Measurements from ENCODE around the gene SPCS3. TPM values are rescaled to one million over a fixed set of nuclear protein-coding genes. Genes with fewer than 3 reads are reported as not detected.
A peak's percentile ranks its signal among the peaks of the same experiment; 100 is the strongest.
"Not testable (repeated sequence)": the region's sequence is repeated elsewhere in the genome, so short reads cannot be mapped to it uniquely, and the experiment has no call there.

SPCS3 gene
- total RNA-seq (2012; rRNA removed) = 123 and 128 TPM in 2 replicates

DNA sequence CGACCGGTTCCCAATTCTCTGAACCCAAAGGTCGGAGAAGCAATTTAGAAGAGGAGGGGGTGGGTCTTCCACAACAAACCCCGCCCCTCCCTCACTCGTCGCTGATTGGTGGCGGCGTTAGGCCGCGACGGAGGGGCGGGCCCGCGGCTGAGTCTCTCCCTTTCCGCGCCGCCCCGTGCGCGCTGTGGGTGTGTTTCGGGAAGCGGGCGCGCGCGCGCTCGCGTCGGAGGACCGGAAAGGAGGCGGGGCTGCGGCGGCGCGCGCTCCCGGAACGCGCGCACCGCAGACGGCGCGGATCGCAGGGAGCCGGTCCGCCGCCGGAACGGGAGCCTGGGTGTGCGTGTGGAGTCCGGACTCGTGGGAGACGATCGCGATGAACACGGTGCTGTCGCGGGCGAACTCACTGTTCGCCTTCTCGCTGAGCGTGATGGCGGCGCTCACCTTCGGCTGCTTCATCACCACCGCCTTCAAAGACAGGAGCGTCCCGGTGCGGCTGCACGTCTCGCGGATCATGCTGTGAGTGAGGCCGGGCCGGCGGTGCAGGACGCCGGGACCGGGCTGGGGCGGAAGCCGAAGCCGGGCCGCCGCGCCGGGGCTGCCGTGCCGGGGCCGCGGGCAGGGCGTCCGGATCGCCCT lies at the start of gene SPCS3:
Gene SPCS3, plus strand, starts transcription at position 263 of the 636 bp plus-strand sequence. Its CDS starts 111 bp downstream, at position 374.
- no peaks in the 10 kb centered on the region for H3K9me3 ChIP-seq (replicated peaks; ENCODE audit: low read length)
- H3K27me3 ChIP-seq (ENCODE audit: control insufficient read depth, insufficient read depth, low read length) = no peaks in the 10 kb centered on the region
- H3K4me2 ChIP-seq (ENCODE audit: low read length) = peak within 1 kb of the TSS; percentile 95
- no peaks in the 10 kb centered on the region for H3K36me3 ChIP-seq (ENCODE audit: insufficient read depth, low read length)
- H3K4me3 ChIP-seq (ENCODE audit: low read length) = peak within 1 kb of the TSS; percentile 99
- peaks cover 24% of the 10 kb centered on the region for H3K4me1 ChIP-seq (ENCODE audit: control insufficient read depth, insufficient read depth, low read length)
- H3K9ac ChIP-seq (ENCODE audit: low read depth, low read length) = peak within 1 kb of the TSS; percentile 99

DNA sequence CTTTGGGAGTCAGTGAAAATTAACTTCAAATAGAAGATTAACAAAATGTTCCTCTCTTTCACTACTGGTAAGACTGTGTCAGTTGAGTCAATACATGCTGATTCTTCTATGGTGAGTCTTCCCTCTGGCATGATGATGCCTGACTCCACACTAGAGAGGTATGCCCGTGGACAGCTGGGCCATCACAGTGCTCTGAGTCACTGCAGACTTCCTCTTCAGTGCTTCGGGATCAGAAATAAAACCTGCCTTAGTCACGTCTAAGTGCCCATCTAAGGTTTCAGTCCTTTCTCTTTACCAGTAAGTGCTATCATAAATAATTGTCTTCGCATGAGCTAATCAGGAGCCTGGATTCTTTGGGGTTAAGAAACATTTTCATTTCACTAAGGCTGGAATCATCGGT lies 49.1 kb upstream of the SPCS3 start:
- H3K4me1 ChIP-seq (ENCODE audit: control insufficient read depth, insufficient read depth, low read length) = peaks cover 58% of the 10 kb centered on the region
- no peaks in the 10 kb centered on the region for H3K9me3 ChIP-seq (replicated peaks; ENCODE audit: low read length)
- no peaks in the 10 kb centered on the region for H3K27me3 ChIP-seq (ENCODE audit: control insufficient read depth, insufficient read depth, low read length)
- peaks cover 13% of the 10 kb centered on the region for H3K36me3 ChIP-seq (ENCODE audit: insufficient read depth, low read length)
- peak overlapping the region; percentile 76 for H3K9ac ChIP-seq (ENCODE audit: low read depth, low read length)
- H3K4me3 ChIP-seq (ENCODE audit: low read length) = peak overlapping the region; percentile 51
- peak overlapping the region; percentile 68 for H3K4me2 ChIP-seq (ENCODE audit: low read length)

DNA sequence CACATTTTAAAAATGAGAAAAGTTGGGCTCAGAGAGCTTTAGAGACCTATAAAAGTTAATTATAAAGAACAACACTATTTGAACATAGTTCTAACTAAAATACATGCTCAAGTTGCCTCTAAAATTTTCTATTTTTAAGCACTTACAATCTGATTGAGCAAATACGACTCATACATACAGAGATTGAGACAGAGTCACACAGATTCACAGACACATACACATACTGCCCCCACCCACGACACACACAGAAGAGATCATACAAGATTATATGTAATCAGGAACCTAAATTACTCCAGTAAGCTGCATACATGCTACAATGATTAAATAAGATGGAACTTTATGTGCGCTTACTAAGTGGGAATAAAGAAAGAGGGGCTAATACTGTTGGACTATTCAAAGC lies 48.0 kb upstream of the SPCS3 start:
- Histone ChIP-seq H3K4me3 (ENCODE audit: low read length) (peak overlapping the region; percentile 51), H3K36me3 (ENCODE audit: insufficient read depth, low read length) (peaks cover 8% of the 10 kb centered on the region), H3K27me3 (ENCODE audit: control insufficient read depth, insufficient read depth, low read length) (no peaks in the 10 kb centered on the region), H3K9me3 (replicated peaks; ENCODE audit: low read length) (no peaks in the 10 kb centered on the region), H3K4me2 (ENCODE audit: low read length) (peak overlapping the region; percentile 68), H3K9ac (ENCODE audit: low read depth, low read length) (peak overlapping the region; percentile 76), H3K4me1 (ENCODE audit: control insufficient read depth, insufficient read depth, low read length) (peaks cover 56% of the 10 kb centered on the region)

DNA sequence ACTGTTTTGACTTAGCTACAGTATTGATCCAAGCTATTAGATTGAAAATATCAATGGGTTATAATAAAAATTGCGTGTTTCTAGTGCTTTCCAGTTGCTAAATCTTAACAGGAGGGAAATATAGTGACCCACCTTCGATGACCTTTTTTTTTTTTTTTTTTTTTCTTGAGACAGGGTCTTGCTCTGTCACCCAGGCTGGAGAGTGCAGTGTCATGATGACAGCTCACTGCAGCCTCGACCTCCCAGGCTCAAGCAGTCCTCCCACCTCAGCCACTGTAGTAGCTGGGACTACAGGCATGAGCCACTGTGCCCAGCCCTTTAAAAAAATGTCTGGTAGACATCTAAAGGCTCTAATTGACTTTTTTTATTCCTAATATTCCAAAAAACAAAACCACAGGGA lies 47.0 kb upstream of the SPCS3 start:
- Histone ChIP-seq H3K27me3 (ENCODE audit: control insufficient read depth, insufficient read depth, low read length) (no peaks in the 10 kb centered on the region), H3K4me2 (ENCODE audit: low read length) (no peak overlapping the region), H3K9ac (ENCODE audit: low read depth, low read length) (no peak overlapping the region), H3K36me3 (ENCODE audit: insufficient read depth, low read length) (no peaks in the 10 kb centered on the region), H3K4me1 (ENCODE audit: control insufficient read depth, insufficient read depth, low read length) (peaks cover 60% of the 10 kb centered on the region), H3K9me3 (replicated peaks; ENCODE audit: low read length) (no peaks in the 10 kb centered on the region), H3K4me3 (ENCODE audit: low read length) (no peak overlapping the region)

DNA sequence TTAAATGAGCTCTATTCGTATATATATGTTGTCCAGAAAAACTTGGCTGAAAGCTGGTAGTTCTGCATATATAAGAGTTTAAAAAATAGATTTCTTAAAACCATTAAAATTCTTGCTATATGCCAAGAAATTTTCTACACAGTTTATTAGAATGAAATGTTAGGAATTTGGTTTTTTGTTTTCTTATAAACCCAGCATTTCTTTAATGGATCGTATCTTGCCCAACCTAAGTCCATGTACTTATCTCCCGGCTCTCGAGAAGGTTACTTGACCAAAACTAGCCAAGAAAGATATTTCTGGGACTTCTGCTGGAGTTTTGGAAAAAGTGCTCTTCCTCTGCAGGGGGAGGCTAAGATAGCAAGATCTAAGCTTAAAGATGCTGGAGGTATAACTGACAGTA lies 46.0 kb upstream of the SPCS3 start:
- Histone ChIP-seq H3K9ac (ENCODE audit: low read depth, low read length) (peak overlapping the region; percentile 59), H3K4me2 (ENCODE audit: low read length) (peak overlapping the region; percentile 17), H3K4me1 (ENCODE audit: control insufficient read depth, insufficient read depth, low read length) (peaks cover 60% of the 10 kb centered on the region), H3K9me3 (replicated peaks; ENCODE audit: low read length) (no peaks in the 10 kb centered on the region), H3K36me3 (ENCODE audit: insufficient read depth, low read length) (no peaks in the 10 kb centered on the region), H3K4me3 (ENCODE audit: low read length) (no peak overlapping the region), H3K27me3 (ENCODE audit: control insufficient read depth, insufficient read depth, low read length) (no peaks in the 10 kb centered on the region)

DNA sequence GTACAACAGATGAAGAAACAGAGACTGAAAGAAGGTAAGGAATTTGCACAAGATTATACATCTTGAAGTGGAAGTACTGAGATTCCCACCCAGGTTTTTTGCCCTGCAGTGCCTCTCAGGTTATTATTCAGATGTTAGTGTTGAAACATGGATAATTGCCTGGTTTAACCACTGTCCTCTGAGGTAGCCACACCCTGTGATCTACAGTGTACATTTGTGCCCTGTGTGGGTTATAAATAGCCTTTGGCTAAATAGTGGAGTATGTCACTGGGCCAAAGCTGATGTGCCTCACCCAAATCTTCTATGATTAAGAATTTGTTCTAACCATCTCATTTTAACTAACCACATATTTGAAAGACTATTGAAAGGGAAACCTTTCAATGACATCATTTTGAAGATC lies 45.3 kb upstream of the SPCS3 start:
- Histone ChIP-seq H3K27me3 (ENCODE audit: control insufficient read depth, insufficient read depth, low read length) (no peaks in the 10 kb centered on the region), H3K4me1 (ENCODE audit: control insufficient read depth, insufficient read depth, low read length) (peaks cover 56% of the 10 kb centered on the region), H3K4me3 (ENCODE audit: low read length) (no peak overlapping the region), H3K9ac (ENCODE audit: low read depth, low read length) (peak overlapping the region; percentile 59), H3K9me3 (replicated peaks; ENCODE audit: low read length) (no peaks in the 10 kb centered on the region), H3K4me2 (ENCODE audit: low read length) (peak overlapping the region; percentile 27), H3K36me3 (ENCODE audit: insufficient read depth, low read length) (no peaks in the 10 kb centered on the region)

DNA sequence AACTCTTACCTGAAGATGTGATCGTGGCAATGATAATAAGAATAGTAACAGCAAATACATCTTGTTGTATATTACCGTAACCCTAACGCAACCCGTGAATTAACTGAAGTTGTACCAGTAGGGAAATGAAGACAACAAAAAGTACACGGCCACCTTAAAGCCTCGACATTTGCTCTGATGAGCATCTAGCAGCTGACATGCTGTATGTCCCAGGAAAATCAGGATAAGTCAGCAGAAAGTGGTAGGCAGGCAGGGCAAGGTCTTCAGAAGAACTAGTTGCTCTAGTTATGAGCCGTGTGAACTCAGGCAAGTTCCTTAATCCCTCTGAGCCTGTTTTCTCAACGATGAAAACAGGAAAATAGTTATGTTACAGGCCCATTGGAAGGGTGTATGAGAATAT lies 43.1 kb upstream of the SPCS3 start:
- Histone ChIP-seq H3K4me2 (ENCODE audit: low read length) (no peak overlapping the region), H3K27me3 (ENCODE audit: control insufficient read depth, insufficient read depth, low read length) (no peaks in the 10 kb centered on the region), H3K36me3 (ENCODE audit: insufficient read depth, low read length) (no peaks in the 10 kb centered on the region), H3K4me1 (ENCODE audit: control insufficient read depth, insufficient read depth, low read length) (peaks cover 38% of the 10 kb centered on the region), H3K9ac (ENCODE audit: low read depth, low read length) (no peak overlapping the region), H3K4me3 (ENCODE audit: low read length) (no peak overlapping the region), H3K9me3 (replicated peaks; ENCODE audit: low read length) (no peaks in the 10 kb centered on the region)

DNA sequence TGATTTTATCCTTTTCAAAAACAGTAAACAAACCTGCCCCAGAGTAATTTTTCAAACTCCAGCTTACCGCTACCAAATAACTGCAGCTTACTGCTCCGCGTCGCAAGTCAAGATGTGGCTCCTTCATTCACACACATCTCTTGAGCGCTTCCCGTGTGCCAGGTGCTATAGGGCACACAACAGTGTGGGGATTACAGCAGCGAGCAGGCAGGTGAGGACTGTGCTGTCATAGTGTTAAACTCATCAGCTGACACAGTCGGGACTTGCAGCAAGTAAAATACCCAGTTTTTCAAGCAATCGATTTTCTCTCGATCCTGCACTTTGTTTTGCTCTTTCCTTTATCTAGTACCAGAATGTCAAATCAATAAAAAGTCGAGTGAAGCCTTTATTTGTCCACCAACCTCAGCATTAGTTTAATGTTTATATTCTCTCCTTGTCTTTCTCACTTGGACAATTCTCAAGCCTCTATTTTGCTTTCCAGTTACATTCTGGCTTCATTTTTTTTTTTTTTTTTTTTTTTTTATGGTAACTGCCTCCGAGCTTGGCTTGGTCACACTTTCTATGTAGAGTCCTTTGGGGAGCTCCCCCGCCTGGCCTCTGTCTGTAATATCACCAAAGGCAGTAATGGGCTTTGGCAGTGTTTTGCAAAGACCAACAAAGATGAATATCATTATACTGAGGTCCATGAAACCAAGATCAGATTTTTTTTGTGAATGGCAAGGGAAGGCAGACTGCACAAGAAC lies 42.4 kb upstream of the SPCS3 start:
- H3K4me3 ChIP-seq (ENCODE audit: low read length) = peak overlapping the region; percentile 19
- peaks cover 32% of the 10 kb centered on the region for H3K4me1 ChIP-seq (ENCODE audit: control insufficient read depth, insufficient read depth, low read length)
- no peaks in the 10 kb centered on the region for H3K27me3 ChIP-seq (ENCODE audit: control insufficient read depth, insufficient read depth, low read length)
- H3K36me3 ChIP-seq (ENCODE audit: insufficient read depth, low read length) = no peaks in the 10 kb centered on the region
- H3K9me3 ChIP-seq (replicated peaks; ENCODE audit: low read length) = no peaks in the 10 kb centered on the region
- peak overlapping the region; percentile 5 for H3K9ac ChIP-seq (ENCODE audit: low read depth, low read length)
- H3K4me2 ChIP-seq (ENCODE audit: low read length) = peak overlapping the region; percentile 39

DNA sequence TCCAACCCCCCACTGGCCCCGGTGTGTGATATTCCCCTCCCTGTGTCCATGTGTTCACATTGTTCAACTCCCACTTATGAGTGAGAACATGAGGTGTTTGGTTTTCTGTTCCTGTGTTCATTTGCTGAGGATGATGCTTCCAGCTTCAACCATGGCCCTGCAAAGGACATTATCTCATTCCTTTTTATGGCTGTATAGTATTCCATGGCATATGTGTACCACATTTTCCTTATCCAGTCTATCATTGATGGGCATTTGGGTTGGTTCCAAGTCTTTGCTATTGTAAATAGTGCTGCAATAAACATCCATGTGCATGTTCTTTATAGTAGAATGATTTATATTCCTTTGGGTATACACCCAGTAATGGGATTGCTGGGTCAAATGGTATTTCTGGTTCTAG lies 40.2 kb upstream of the SPCS3 start:
- not testable (repeated sequence) for H3K36me3 ChIP-seq (ENCODE audit: insufficient read depth, low read length); H3K9ac ChIP-seq (ENCODE audit: low read depth, low read length); H3K4me3 ChIP-seq (ENCODE audit: low read length); H3K4me2 ChIP-seq (ENCODE audit: low read length); H3K9me3 ChIP-seq (replicated peaks; ENCODE audit: low read length); H3K27me3 ChIP-seq (ENCODE audit: control insufficient read depth, insufficient read depth, low read length)
- peaks cover 11% of the 10 kb centered on the region for H3K4me1 ChIP-seq (ENCODE audit: control insufficient read depth, insufficient read depth, low read length)

DNA sequence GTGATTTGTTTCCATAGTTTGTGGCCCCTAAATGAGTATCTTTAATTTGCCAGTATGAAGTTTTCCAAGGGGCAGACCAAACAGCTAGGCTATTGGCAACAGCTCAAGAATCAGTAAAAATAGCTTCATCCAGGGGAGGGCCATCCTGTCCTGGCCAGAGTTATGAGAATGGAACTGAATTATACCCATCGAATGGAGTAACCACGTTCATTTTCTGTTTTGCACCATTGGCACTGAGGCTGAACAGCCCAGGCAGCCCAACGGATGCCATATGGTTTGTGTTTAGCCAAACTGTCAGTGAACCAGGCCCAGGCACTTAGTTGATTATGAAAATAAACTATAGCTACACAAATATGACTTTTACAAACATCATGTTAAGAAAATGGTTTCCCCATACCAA lies 33.0 kb upstream of the SPCS3 start:
- Histone ChIP-seq H3K27me3 (ENCODE audit: control insufficient read depth, insufficient read depth, low read length) (no peaks in the 10 kb centered on the region), H3K4me1 (ENCODE audit: control insufficient read depth, insufficient read depth, low read length) (no peaks in the 10 kb centered on the region), H3K9ac (ENCODE audit: low read depth, low read length) (no peak overlapping the region), H3K4me2 (ENCODE audit: low read length) (no peak overlapping the region), H3K4me3 (ENCODE audit: low read length) (no peak overlapping the region), H3K9me3 (replicated peaks; ENCODE audit: low read length) (no peaks in the 10 kb centered on the region), H3K36me3 (ENCODE audit: insufficient read depth, low read length) (no peaks in the 10 kb centered on the region)

DNA sequence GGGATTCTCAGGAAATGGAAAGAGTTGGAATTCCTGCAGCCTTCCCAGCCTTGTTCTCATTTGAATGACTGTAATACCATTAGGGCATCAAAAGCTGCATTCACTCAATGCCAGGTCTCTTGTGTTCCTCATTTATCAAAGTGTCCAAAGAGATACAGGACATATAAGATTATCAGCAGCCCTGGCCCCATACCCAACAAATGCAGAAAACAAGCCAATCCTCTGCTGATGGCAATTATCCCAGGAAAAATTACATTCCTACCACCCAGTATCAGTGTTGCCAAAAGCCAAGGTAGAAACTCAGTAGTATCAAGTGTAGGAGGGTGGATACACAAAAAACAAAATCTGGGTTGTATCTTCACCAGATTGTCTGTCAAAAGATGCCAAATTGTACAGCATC lies 32.2 kb upstream of the SPCS3 start:
- Histone ChIP-seq H3K4me3 (ENCODE audit: low read length) (no peak overlapping the region), H3K4me2 (ENCODE audit: low read length) (no peak overlapping the region), H3K27me3 (ENCODE audit: control insufficient read depth, insufficient read depth, low read length) (no peaks in the 10 kb centered on the region), H3K9ac (ENCODE audit: low read depth, low read length) (no peak overlapping the region), H3K4me1 (ENCODE audit: control insufficient read depth, insufficient read depth, low read length) (no peaks in the 10 kb centered on the region), H3K9me3 (replicated peaks; ENCODE audit: low read length) (no peaks in the 10 kb centered on the region), H3K36me3 (ENCODE audit: insufficient read depth, low read length) (no peaks in the 10 kb centered on the region)

DNA sequence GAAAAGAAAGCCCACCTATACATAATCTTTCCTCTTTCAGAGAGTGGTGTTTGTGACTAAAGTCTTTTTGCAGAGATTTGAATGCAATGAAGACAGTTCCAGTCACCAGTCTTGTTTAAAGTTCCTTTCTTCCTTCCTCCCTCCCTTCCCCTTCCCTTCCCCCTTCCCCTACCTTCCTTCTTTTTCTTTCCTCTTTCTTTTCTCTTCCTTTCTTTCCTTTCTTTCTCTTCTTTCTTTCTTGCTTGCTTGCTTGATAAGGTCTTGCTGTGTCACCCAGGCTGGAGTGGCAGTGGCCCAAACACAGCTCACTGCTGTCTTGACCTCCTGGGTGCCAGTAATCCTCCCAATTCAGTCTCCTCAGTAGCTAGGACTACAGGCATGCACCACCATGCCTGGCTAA lies 31.7 kb upstream of the SPCS3 start:
- H3K9me3 ChIP-seq (replicated peaks; ENCODE audit: low read length) = no peaks in the 10 kb centered on the region
- H3K4me3 ChIP-seq (ENCODE audit: low read length) = no peak overlapping the region
- no peaks in the 10 kb centered on the region for H3K4me1 ChIP-seq (ENCODE audit: control insufficient read depth, insufficient read depth, low read length)

More for the DNA sequence above, 31.7 kb upstream of the SPCS3 start:
- Histone ChIP-seq H3K4me2 (ENCODE audit: low read length) (no peak overlapping the region), H3K27me3 (ENCODE audit: control insufficient read depth, insufficient read depth, low read length) (no peaks in the 10 kb centered on the region), H3K36me3 (ENCODE audit: insufficient read depth, low read length) (no peaks in the 10 kb centered on the region), H3K9ac (ENCODE audit: low read depth, low read length) (no peak overlapping the region)

All from skeletal muscle satellite cell (primary cell).